Panc1 (cell line): Measurements from ENCODE around the gene CLSTN2.

ENCODE experiments used
- CTCF ChIP-seq: fragments of 450-650 bp; IDR thresholded peaks from 2 replicates; pipeline ENCODE4 v1.5.1; 2017; ENCODE audit warnings: mild to moderate bottlenecking
- POLR2AphosphoS5 ChIP-seq: IDR thresholded peaks from 2 replicates; pipeline ENCODE4 v1.6.1; 2012; ENCODE audit warnings: mild to moderate bottlenecking, low read depth, low read length, moderate library complexity
- TCF7L2 ChIP-seq: IDR thresholded peaks from 2 replicates; pipeline ENCODE4 v1.6.1; 2011; ENCODE audit warnings: mild to moderate bottlenecking, low read depth, low read length, inconsistent platforms
- TF ChIP-seq, protein P1 (sequence below), 2 experiments: IDR thresholded peaks; 2 replicates each; pipeline ENCODE4 v1.6.1; 2011 to 2012; ENCODE audit warnings: low read depth in 2 of 2, control low read depth in 1 of 2, low read length in 1 of 2, mild to moderate bottlenecking in 1 of 2, moderate library complexity in 1 of 2; ENCODE audit not compliant: insufficient read depth in 1 of 2

- TF ChIP-seq POLR2AphosphoS5 (no peak), CTCF (no peak), TCF7L2 (no peak)
- TF ChIP-seq, protein P1, sequence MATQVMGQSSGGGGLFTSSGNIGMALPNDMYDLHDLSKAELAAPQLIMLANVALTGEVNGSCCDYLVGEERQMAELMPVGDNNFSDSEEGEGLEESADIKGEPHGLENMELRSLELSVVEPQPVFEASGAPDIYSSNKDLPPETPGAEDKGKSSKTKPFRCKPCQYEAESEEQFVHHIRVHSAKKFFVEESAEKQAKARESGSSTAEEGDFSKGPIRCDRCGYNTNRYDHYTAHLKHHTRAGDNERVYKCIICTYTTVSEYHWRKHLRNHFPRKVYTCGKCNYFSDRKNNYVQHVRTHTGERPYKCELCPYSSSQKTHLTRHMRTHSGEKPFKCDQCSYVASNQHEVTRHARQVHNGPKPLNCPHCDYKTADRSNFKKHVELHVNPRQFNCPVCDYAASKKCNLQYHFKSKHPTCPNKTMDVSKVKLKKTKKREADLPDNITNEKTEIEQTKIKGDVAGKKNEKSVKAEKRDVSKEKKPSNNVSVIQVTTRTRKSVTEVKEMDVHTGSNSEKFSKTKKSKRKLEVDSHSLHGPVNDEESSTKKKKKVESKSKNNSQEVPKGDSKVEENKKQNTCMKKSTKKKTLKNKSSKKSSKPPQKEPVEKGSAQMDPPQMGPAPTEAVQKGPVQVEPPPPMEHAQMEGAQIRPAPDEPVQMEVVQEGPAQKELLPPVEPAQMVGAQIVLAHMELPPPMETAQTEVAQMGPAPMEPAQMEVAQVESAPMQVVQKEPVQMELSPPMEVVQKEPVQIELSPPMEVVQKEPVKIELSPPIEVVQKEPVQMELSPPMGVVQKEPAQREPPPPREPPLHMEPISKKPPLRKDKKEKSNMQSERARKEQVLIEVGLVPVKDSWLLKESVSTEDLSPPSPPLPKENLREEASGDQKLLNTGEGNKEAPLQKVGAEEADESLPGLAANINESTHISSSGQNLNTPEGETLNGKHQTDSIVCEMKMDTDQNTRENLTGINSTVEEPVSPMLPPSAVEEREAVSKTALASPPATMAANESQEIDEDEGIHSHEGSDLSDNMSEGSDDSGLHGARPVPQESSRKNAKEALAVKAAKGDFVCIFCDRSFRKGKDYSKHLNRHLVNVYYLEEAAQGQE (IDR thresholded peaks at IDR 0.05; ENCODE audit: insufficient read depth in 1 of 2, low read depth in 2 of 2, low read length in 1 of 2) = no peak
These were observed 408.5 kb downstream of the CLSTN2 start for GRCh38 chr3:140343211-140344081.
